ENCODE data around the gene GAS2L1.

GRCh38 chr22:29300467-29300806 is 6.0 kb upstream of the GAS2L1 start:
- TF ChIP-seq POLR2AphosphoS5 (IDR thresholded peaks at IDR 0.05) = no peak
- TF ChIP-seq, protein P1, sequence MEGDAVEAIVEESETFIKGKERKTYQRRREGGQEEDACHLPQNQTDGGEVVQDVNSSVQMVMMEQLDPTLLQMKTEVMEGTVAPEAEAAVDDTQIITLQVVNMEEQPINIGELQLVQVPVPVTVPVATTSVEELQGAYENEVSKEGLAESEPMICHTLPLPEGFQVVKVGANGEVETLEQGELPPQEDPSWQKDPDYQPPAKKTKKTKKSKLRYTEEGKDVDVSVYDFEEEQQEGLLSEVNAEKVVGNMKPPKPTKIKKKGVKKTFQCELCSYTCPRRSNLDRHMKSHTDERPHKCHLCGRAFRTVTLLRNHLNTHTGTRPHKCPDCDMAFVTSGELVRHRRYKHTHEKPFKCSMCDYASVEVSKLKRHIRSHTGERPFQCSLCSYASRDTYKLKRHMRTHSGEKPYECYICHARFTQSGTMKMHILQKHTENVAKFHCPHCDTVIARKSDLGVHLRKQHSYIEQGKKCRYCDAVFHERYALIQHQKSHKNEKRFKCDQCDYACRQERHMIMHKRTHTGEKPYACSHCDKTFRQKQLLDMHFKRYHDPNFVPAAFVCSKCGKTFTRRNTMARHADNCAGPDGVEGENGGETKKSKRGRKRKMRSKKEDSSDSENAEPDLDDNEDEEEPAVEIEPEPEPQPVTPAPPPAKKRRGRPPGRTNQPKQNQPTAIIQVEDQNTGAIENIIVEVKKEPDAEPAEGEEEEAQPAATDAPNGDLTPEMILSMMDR (IDR thresholded peaks at IDR 0.05 in 8 of 11, conservative IDR thresholded peaks at IDR 0.05 in 3 of 11) = no peak
